GM18873 (cell line): Measurements from ENCODE around the gene POLA1.
"Not testable (repeated sequence)": the region's sequence is repeated elsewhere in the genome, so short reads cannot be mapped to it uniquely, and the experiment has no call there.

Experiments
- ATAC-seq: cut with Tn5 transposase; IDR thresholded peaks from one replicate; pipeline ENCODE4 v1.9.1; 2021; ENCODE audit warnings: mild to moderate bottlenecking, moderate library complexity, moderate number of reproducible peaks; ENCODE audit not compliant: unreplicated experiment, low FRiP score

POLA1 gene, protein sequence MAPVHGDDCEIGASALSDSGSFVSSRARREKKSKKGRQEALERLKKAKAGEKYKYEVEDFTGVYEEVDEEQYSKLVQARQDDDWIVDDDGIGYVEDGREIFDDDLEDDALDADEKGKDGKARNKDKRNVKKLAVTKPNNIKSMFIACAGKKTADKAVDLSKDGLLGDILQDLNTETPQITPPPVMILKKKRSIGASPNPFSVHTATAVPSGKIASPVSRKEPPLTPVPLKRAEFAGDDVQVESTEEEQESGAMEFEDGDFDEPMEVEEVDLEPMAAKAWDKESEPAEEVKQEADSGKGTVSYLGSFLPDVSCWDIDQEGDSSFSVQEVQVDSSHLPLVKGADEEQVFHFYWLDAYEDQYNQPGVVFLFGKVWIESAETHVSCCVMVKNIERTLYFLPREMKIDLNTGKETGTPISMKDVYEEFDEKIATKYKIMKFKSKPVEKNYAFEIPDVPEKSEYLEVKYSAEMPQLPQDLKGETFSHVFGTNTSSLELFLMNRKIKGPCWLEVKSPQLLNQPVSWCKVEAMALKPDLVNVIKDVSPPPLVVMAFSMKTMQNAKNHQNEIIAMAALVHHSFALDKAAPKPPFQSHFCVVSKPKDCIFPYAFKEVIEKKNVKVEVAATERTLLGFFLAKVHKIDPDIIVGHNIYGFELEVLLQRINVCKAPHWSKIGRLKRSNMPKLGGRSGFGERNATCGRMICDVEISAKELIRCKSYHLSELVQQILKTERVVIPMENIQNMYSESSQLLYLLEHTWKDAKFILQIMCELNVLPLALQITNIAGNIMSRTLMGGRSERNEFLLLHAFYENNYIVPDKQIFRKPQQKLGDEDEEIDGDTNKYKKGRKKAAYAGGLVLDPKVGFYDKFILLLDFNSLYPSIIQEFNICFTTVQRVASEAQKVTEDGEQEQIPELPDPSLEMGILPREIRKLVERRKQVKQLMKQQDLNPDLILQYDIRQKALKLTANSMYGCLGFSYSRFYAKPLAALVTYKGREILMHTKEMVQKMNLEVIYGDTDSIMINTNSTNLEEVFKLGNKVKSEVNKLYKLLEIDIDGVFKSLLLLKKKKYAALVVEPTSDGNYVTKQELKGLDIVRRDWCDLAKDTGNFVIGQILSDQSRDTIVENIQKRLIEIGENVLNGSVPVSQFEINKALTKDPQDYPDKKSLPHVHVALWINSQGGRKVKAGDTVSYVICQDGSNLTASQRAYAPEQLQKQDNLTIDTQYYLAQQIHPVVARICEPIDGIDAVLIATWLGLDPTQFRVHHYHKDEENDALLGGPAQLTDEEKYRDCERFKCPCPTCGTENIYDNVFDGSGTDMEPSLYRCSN (N-terminal part only)

DNA sequence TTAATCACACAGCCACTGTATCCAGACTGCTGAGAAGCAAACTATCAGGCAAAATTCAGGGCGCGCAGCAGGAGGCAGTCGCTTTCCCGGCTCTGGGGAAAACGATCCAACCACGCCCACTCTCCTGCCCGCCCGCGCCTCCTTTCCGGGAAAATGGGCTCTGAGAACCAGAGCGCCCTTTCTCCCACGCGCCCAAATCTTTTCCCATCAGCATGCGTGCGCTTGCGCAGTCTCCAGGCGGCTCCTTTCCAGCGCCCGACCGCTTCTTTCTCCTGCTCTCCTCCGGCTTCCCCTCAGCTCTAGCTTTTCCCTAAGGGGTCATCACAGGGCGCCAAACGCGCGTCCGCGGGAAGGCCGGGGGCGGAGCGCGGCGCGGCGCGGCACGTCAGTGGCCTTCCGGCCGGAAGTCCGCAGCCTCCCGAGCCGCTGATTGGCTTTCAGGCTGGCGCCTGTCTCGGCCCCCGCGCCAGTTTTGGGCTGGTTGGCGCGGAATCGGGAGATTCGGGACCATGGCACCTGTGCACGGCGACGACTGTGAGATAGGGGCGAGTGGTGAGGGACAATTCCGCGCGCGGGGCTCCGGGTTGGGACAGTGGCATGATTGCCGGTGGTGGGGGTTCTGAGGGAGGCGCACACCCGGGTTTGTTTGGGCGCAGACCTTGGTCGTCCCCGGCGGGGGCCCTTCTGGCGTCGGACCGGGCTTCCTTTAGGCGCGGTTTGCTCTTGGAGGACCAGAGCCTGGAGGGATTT is at the start of gene POLA1:
Gene POLA1 (plus strand): TSS at position 466 of the 750 bp plus-strand sequence. CDS start 44 bp downstream, at position 510.
- ATAC-seq: peak; percentile 87

DNA sequence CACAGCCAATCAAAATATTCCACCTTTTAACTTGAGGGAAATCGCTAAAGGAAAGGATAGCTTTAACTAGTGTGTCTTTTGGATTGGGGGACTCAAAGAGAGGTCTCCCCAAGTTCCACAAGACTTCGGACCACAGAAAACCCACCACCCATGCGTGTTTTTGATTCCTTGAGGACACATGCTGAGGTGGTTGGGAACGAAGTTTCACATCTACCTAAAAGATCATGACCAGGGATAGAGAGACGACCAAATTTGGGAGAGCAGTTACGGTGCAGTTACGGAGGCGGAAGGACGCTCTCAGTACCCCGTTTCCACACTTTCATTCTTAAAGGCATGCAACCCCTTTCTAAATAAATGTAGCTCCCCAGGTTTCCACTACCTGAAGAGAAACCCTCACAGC is 47.7 kb upstream of the POLA1 start:
- ATAC-seq: no peak

- no peak for ATAC-seq
Observed at GRCh38 chrX:24646745-24647182, 47.0 kb upstream of the POLA1 start.

- no peak for ATAC-seq
Observed at GRCh38 chrX:24647257-24648058, 46.3 kb upstream of the POLA1 start, which contains the start of gene PCYT1B. Gene PCYT1B, minus strand, starts transcription at chrX:24647347. Its CDS starts 242 bp downstream, at chrX:24647105.

GRCh38 chrX:24648495-24648894 is 45.2 kb upstream of the POLA1 start:
- ATAC-seq: no peak

DNA sequence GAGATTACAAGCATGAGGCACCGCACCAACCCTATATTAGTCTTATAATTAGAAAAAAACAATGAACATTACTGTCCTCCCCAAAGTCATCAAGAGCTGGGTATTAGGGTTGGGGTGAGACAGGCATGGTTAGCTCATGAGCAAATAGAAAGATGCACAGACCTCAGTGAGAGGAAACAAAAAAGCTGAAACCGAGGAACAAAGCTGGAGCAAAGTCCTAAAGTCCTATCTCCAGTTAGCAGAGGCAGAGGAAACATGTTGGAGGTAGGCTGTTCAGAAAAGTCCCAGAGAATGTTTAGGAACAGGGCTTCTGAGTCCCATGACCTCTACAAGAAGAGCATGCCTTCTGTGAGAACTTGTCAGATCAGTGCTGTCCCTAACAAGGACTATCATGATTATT is 41.9 kb upstream of the POLA1 start:
- no peak for ATAC-seq

- not testable (repeated sequence) for ATAC-seq
Observed at GRCh38 chrX:24655679-24656078, 38.0 kb upstream of the POLA1 start.

DNA sequence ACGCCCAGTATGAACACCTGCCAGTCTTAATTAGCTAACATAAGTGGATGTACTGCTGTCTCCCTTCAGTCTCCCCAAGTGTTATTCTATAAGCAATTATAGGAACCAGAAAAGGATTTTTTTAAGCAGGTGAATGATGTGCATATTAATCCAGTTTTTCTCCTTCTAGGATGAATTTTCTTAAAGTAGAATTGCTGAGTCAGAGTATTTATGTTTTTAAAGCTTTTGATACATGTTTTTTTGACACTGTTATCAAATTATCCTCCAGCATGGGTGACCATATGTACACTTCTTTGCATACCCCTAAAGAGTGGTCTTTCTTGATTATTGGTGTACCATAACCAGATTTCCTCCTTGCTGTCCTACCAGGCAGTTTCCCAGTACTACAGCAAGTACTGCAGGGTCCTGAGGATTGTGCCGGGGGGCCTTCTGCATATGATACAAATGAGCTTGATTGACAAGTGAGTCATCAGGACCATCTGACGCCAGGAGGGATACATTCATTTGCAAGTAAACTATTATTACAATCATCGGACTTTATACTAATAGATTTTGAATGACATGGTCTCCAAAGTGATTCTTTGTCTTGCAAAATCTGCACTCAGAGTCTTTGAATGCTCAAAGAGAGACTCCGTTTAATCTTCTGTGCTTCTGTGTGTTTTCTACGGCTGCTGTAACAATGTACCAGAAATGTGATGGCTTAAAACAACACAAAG is 35.9 kb upstream of the POLA1 start:
- no peak for ATAC-seq

DNA sequence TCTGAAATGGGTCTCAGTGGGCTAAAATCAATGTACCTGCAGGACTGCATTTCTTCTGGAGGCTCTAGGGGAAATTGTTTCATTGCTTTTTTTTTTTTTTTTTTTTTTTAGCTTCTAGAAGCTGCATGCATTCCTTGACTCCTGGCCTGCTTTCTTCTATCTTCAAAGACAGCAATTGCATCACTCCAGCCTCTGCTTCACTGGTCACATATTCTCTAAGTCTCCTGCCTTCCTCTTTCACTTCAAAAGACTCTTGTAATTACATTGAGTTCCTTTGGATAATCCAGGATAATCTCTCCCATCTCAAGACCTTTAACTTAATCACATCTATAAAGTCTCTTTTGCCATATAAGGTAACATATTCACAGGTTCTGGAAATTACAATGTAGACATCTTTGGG is 35.3 kb upstream of the POLA1 start:
- ATAC-seq: no peak

- no peak for ATAC-seq
Observed at GRCh38 chrX:24659106-24659505, 34.6 kb upstream of the POLA1 start.

- ATAC-seq: no peak
Observed at GRCh38 chrX:24659646-24660045, 34.1 kb upstream of the POLA1 start.

DNA sequence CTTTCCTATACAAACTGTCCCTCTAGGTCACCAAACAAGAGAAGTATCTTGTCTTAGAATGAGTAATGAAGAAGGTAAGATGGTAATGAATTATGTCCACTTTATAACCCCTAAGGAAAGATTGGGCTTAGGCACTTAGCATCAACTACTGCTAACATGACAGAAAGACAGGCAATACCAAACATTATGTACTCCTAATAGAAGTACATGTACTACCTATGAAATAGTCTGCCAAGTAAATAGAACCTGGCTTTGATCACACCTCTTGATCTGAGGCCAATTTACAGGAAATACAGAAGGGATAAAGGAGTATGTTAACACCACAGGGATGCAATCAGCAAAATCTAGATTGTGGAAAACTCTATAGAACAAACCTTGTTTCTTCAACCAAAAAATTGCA is 32.4 kb upstream of the POLA1 start:
- ATAC-seq: no peak

DNA sequence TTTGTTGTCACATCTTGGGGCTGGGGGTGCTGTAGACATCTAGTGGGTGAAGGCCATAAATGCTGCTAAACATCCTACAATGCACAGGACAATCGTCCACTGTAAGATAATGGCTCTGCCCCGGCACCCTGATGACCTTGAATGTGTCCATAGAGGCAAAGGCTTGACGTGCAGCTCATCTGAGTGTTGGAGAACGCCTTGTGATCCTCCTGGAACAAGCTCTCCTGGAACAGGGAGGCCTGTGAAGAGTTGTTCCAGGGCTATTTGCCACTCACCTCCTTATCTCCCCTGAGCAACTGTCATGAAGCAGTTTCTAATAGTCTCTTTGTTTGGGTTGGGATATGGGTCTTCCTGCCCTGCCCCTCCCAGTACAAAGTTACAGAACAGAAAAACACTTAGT is 31.4 kb upstream of the POLA1 start:
- no peak for ATAC-seq

GRCh38 chrX:24668111-24668510 is 25.6 kb upstream of the POLA1 start:
- ATAC-seq: no peak

DNA sequence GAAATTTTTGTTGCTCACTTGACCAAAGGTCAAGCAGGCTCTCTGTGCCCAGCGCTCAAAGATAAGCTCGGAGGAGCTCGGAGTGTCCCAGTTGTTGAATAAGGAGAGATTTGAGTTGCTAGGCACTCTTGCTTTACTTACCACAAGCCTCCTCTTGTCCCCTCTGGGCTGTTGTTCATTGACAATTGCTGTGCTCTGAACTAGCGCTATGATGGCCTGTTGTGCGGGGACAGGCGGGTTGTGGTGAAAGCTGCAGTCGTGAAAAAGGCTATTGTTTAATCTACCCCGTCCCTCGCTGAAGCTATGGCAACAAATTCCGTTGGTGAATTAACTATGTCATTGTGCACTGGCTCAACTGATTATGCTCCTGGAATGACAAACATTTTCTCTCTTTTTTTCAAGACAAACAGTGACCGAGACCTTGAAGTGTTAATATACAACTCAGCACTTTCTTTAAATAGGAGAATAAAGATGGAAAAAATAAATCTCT is 21.0 kb upstream of the POLA1 start:
- ATAC-seq: no peak

GRCh38 chrX:24673424-24673823 is 20.3 kb upstream of the POLA1 start:
- ATAC-seq: no peak

- ATAC-seq: no peak
Observed at GRCh38 chrX:24676403-24677024, 17.2 kb upstream of the POLA1 start.
